Measurements from ENCODE around the gene RIPK3. TPM values are rescaled to one million over a fixed set of nuclear protein-coding genes. Genes with fewer than 3 reads are reported as not detected.

RIPK3 gene
- total and polyA plus RNA-seq, 2 of the 8 experiments (the other 6 are each of a cell fraction or from before 2014, with no cell fraction given) = 0.24 to 0.39 TPM

DNA sequence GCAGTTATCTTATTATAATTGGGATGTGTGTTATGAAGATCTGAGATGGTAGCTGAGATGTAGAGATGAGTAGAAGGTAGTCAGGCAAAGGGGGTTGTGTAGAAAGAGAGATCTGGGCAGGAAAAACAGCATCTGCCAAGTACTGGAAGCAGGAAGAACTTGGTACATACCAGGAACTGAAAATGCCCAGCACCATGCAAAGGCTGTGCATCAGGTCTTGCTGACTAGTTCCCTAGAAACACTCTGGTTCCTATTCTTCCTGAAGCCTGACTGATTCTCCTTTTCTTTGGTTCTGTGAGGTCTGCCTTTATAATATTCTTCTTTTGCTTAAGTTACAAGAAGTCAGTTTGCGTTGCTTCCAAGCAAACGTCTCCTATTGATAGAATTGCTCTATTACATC is 21.5 kb upstream of the RIPK3 start:
- Histone ChIP-seq H2AK5ac (ENCODE audit: low read depth, low read length) (no peak overlapping the region), H3K9me3 (ENCODE audit: insufficient read depth in 2 of 2, low read depth in 1 of 2, low read length in 1 of 2) (no peaks in the 10 kb centered on the region), H2BK120ac (replicated peaks; ENCODE audit: low read depth, low read length) (no peak overlapping the region), H3K4me2 (ENCODE audit: insufficient read depth in 1 of 2, low read depth in 2 of 2, low read length in 2 of 2) (no peak overlapping the region), H3K27ac (ENCODE audit: low read depth, low read length) (no peak overlapping the region), H3K56ac (replicated peaks; ENCODE audit: insufficient read length, low read depth, low read length) (no peak overlapping the region), H4K91ac (replicated peaks; ENCODE audit: insufficient read length, low read length) (no peak overlapping the region), H3K23ac (ENCODE audit: insufficient read length) (no peak overlapping the region), H4K8ac (ENCODE audit: extremely low read depth, insufficient read depth, low read length) (no peak overlapping the region), H3K18ac (ENCODE audit: extremely low read depth, low read length) (no peak overlapping the region), H3K4me1 (replicated peaks in 1 of 4; ENCODE audit: control insufficient read depth in 3 of 4, insufficient read depth in 4 of 4, low read length in 3 of 4) (peaks cover 0 to 4% (median 1%) of the 10 kb centered on the region in 4 experiments; a peak in 3 of 7 replicates), H3K36me3 (ENCODE audit: control insufficient read depth in 2 of 4, insufficient read depth in 4 of 4, low read length in 3 of 4) (no peaks in the 10 kb centered on the region), H3K27me3 (replicated peaks in 1 of 4; ENCODE audit: control insufficient read depth in 3 of 4, extremely low read depth in 1 of 4, insufficient read depth in 3 of 4, low read length in 3 of 4) (peaks cover 0 to 8% (median 2%) of the 10 kb centered on the region in 4 experiments; a peak in 4 of 7 replicates), H2BK5ac (ENCODE audit: low read depth, low read length) (no peak overlapping the region), H3K14ac (ENCODE audit: insufficient read length) (no peak overlapping the region), H2AFZ (ENCODE audit: low read length) (no peak overlapping the region), H3K23me2 (ENCODE audit: low read depth, low read length) (peaks cover 4% of the 10 kb centered on the region), H3K4me3 (ENCODE audit: extremely low read depth in 1 of 4, insufficient read depth in 2 of 4, low read depth in 3 of 4, low read length in 4 of 4) (no peak overlapping the region), H2BK20ac (ENCODE audit: low read length) (no peak overlapping the region), H3K9ac (replicated peaks in 1 of 4; ENCODE audit: extremely low read depth in 1 of 4, low read depth in 3 of 4, low read length in 3 of 4) (no peak overlapping the region), H3K4ac (replicated peaks; ENCODE audit: insufficient read length, low read depth, low read length) (no peak overlapping the region), H4K20me1 (replicated peaks in 1 of 2; ENCODE audit: control insufficient read depth in 1 of 2, insufficient read depth in 2 of 2, low read length in 2 of 2) (no peaks in the 10 kb centered on the region), H2BK15ac (ENCODE audit: low read length) (no peak overlapping the region), H3K79me2 (ENCODE audit: control insufficient read depth in 1 of 2, insufficient read depth in 2 of 2, low read length in 2 of 2) (no peaks in the 10 kb centered on the region), H3K79me1 (ENCODE audit: low read depth, low read length) (no peaks in the 10 kb centered on the region), H4K5ac (ENCODE audit: insufficient read length, low read depth, low read length) (no peak overlapping the region), H2BK12ac (ENCODE audit: low read depth, low read length) (no peak overlapping the region)
- TF ChIP-seq EGR1 (IDR thresholded peaks at IDR 0.05; ENCODE audit: borderline replicate concordance, low read depth, low read length) (no peak), NRF1 (IDR thresholded peaks at IDR 0.05; ENCODE audit: low read depth, low read length) (no peak), KDM5A (IDR thresholded peaks at IDR 0.05; ENCODE audit: low read length) (no peak), CHD2 (IDR thresholded peaks at IDR 0.05; ENCODE audit: low read length) (no peak), ATF2 (IDR thresholded peaks at IDR 0.05; ENCODE audit: low read length) (no peak), POLR2AphosphoS5 (IDR thresholded peaks at IDR 0.05; ENCODE audit: low read depth, low read length) (no peak), POU5F1 (IDR thresholded peaks at IDR 0.05; ENCODE audit: low read depth, low read length) (no peak)
- FAIRE-seq = no peak
- DNase-seq (ENCODE audit: low read depth in 1 of 2, low spot score in 2 of 2) = no peak
- ChIA-PET CTCF (ENCODE audit: partially characterized antibody) (interaction anchor here (1.0 to 6.9 kb wide), 23 partner anchors 10 to 75 kb away, joined by 3 to 52 read pairs (median 5); partner anchors contain the start of genes ADCY4, CBLN3, KHNYN and RIPK3), POLR2A (ENCODE audit: partially characterized antibody) (interaction anchor here (1.1 to 1.2 kb wide), 2 partner anchors 17 to 81 kb away, joined by 3 to 4 read pairs; partner anchors contain the start of gene SDR39U1)
- WGBS, 2 experiments (ENCODE audit: extremely low coverage in 1 of 2, insufficient coverage in 1 of 2, insufficient read length in 1 of 2, insufficient replicate concordance in 2 of 2, low coverage in 1 of 2, low lambda C conversion rate in 2 of 2, missing lambda C conversion rate in 1 of 2) = 93% methylated on average over 2 of the region's 2 CpGs; no CpG with 5 or more reads in 1 of the 2 experiments
